ACC112 (cell line): Measurements from ENCODE around the gene CAMKV.
A peak's percentile ranks its signal among the peaks of the same experiment; 100 is the strongest.

ENCODE experiments used
- H2AFZ ChIP-seq: fragments of 200-600 bp; sonication (generic); one replicate; pipeline ENCODE4 v1.6.0; 2017; ENCODE audit warnings: antibody characterized with exemption, low read length; ENCODE audit not compliant: unreplicated experiment
- H3K27ac ChIP-seq: fragments of 200-600 bp; sonication (generic); 2 replicates; pipeline ENCODE4 v1.5.1; 2014; ENCODE audit warnings: low read depth, mild to moderate bottlenecking, antibody characterized with exemption, low read length, moderate library complexity
- H3K27me3 ChIP-seq: fragments of 200-600 bp; sonication (generic); 2 replicates; pipeline ENCODE4 v1.6.1; 2014; ENCODE audit warnings: mild to moderate bottlenecking, antibody characterized with exemption, low read length, moderate library complexity, mixed read lengths; ENCODE audit not compliant: insufficient read depth
- H3K36me3 ChIP-seq: fragments of 200-600 bp; sonication (generic); 2 replicates; pipeline ENCODE4 v1.6.1; 2016; ENCODE audit warnings: mild to moderate bottlenecking, antibody characterized with exemption, low read length, moderate library complexity, mixed read lengths; ENCODE audit not compliant: insufficient read depth
- H3K4me1 ChIP-seq: fragments of 200-600 bp; sonication (generic); one replicate; pipeline ENCODE4 v1.6.1; 2016; ENCODE audit warnings: low read length, mixed read lengths; ENCODE audit not compliant: insufficient read depth, unreplicated experiment, control insufficient read depth
- H3K4me3 ChIP-seq: fragments of 200-600 bp; sonication (generic); 2 replicates; pipeline ENCODE4 v1.5.1; 2014; ENCODE audit warnings: mild to moderate bottlenecking, low read depth, low read length
- H3K79me2 ChIP-seq: fragments of 200-600 bp; sonication (generic); one replicate; pipeline ENCODE4 v1.6.0; 2016; ENCODE audit warnings: low read length; ENCODE audit not compliant: control insufficient read depth, unreplicated experiment, insufficient read depth

Gene CAMKV

GRCh38 chr3:49855662-49856061, 14.0 kb downstream of the CAMKV start:
- Histone ChIP-seq H3K4me3 (peak overlapping the region; percentile 100), H3K36me3 (no peaks in the 10 kb centered on the region), H3K27me3 (peaks cover 5% of the 10 kb centered on the region; the same call in 1 of the 2 replicates), H3K79me2 (peaks cover 13% of the 10 kb centered on the region), H2AFZ (peak overlapping the region; percentile 98), H3K4me1 (peaks cover 10% of the 10 kb centered on the region), H3K27ac (peak overlapping the region; percentile 23; the same call in 1 of the 2 replicates)

DNA sequence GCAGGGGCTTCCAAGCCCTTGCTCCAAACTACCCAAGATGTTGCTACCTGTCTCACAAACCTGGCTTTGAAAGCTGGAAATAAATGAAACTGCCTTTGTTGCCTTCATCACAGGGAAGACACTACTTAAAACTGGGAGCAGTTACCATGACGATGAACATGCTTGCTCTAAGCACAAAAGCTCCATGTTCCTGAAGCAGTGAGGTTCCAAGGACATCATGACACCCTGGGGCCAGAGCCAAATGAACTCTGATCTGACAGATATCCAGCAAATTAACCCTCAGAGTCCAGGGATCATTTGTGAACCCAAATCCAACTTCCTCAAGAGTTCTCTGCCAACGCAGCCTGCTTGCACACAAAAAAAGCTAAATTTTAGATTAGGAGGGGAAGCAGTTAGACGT, 24.0 kb downstream of the CAMKV start:
- Histone ChIP-seq H3K79me2 (no peaks in the 10 kb centered on the region), H3K4me3 (no peak overlapping the region), H2AFZ (no peak overlapping the region), H3K36me3 (no peaks in the 10 kb centered on the region), H3K27me3 (no peaks in the 10 kb centered on the region), H3K4me1 (peaks cover 10% of the 10 kb centered on the region), H3K27ac (no peak overlapping the region)

DNA sequence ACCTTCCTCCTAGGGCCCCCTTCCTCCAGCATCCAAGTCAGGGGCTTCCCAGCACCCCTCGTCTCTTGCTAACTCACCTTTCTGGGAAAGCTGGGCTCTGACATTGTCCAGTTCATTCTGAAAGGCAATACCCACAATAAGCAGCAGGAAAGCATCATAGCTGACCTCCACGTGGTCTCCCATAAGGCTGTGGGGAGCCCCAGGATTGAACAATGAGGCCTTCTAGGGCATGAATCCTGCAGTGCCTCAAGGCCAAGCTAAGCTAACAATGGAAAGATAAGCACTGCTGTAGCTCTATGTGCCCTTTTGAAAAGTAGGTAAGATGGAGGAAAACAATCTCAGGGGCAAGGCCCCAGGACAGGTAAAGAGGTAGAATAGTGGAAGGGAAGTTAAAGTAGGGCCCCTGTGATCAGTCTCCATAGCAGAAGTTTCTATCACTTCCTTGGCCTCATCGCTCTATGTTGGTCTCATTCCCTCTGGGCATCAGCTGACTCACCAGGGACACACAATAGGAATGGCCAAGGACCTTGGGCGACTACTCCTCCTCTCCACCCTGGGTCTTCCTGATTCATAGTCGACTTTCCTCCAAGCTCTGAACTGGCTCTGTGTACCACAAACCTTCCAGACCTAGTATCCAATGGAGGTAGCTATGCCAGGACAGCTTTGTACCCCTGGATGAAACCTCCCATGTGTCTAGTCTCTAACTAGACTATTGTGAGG, 25.1 kb downstream of the CAMKV start:
- Histone ChIP-seq H3K4me1 (peaks cover 12% of the 10 kb centered on the region), H3K4me3 (no peak overlapping the region), H3K36me3 (no peaks in the 10 kb centered on the region), H3K79me2 (no peaks in the 10 kb centered on the region), H2AFZ (no peak overlapping the region), H3K27me3 (no peaks in the 10 kb centered on the region), H3K27ac (no peak overlapping the region)

DNA sequence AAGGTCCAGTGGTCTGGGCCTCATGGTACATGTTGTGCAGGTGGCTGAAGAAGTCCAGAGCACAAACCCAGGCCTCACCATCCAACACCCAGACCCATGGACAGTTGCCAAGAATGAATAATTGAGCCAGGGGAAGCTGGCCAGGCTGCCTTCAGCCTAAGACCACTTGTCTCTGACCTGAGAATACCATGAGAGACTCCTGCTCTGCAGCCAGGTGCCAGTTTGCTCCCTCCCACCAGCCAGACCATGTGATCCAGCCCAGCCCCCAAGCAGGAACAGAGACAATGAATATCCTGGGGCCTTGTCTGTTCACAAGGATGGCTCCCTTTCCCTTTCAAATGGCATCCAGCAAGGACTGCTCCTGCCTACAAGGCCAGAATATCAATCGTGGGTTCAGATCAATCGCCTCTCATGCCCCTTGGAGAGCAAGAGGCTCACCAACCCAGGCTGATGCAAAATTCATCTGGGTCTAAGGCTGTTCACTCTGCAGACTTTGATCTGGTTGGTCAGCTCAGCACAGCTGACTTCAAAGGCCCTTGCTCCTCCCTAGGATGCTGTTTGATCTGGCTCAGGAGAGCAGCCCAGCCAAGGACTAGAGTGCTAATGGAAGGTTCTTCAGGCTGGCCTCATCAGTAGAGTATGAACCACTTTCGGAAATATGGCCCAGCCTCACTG, 26.7 kb downstream of the CAMKV start:
- H3K27ac ChIP-seq, result no peak overlapping the region
- no peaks in the 10 kb centered on the region for H3K36me3 ChIP-seq
- no peaks in the 10 kb centered on the region for H3K27me3 ChIP-seq

GRCh38 chr3:49841806-49842205, 27.9 kb downstream of the CAMKV start:
- H3K79me2 ChIP-seq, result no peaks in the 10 kb centered on the region
- no peak overlapping the region for H3K4me3 ChIP-seq
- H3K27ac ChIP-seq, result no peak overlapping the region
- H3K27me3 ChIP-seq, result no peaks in the 10 kb centered on the region
- no peak overlapping the region for H2AFZ ChIP-seq
- peaks cover 15% of the 10 kb centered on the region for H3K4me1 ChIP-seq
- no peaks in the 10 kb centered on the region for H3K36me3 ChIP-seq

More for the DNA sequence above, 26.7 kb downstream of the CAMKV start:
- peaks cover 15% of the 10 kb centered on the region for H3K4me1 ChIP-seq
- H3K4me3 ChIP-seq, result no peak overlapping the region
- no peak overlapping the region for H2AFZ ChIP-seq
- no peaks in the 10 kb centered on the region for H3K79me2 ChIP-seq

DNA sequence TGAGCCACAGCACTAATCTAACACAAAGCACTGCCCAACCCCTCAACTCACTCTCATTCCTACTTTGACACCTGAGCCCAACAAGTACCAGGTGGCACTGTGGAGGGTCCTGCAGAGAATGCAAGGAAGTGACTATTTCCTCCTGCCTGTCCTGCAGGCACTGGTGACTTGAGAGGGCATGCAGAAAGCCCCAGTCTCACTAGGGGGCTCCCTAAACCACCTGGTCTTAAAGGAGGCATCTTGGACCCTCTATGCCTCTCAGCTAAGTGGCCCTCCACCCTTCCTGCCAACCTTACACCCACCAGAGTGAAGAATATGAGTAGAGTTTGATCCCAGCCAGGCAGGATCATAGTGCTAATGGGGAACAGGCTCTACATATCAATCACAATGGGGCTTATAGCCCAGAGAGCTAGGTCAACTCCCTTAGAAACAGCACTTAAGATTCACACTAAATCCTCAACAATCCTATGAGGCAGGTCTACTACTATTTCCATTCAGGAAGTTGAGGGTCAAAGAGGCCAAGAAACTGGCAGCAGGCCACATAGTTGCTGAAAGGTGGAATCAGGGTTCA, 28.5 kb downstream of the CAMKV start:
- Histone ChIP-seq H3K4me1 (peaks cover 15% of the 10 kb centered on the region), H3K27ac (no peak overlapping the region), H3K27me3 (no peaks in the 10 kb centered on the region), H3K36me3 (no peaks in the 10 kb centered on the region), H3K4me3 (no peak overlapping the region), H2AFZ (no peak overlapping the region), H3K79me2 (no peaks in the 10 kb centered on the region)

DNA sequence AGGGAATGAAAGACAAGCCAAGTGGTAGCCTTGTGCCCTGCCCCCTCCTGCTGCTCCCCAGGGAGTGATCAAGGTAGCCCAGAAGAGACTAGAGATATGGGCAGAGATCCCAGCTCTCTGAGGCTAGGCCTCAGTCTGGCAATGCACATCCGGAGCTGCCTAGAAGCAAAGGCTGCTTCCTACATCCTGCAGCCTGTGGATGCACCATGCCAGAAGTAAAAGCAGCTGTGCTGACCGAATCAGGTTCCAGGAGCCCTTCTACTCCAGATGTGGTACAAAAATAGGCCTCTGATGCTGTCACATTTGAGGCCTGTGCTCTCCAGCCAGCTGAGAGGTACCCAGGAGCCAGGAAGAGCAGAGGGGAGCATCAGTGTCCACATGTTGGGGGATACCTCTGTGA, 29.3 kb downstream of the CAMKV start:
- Histone ChIP-seq H3K79me2 (no peaks in the 10 kb centered on the region), H3K4me3 (no peak overlapping the region), H3K27ac (no peak overlapping the region), H3K36me3 (no peaks in the 10 kb centered on the region), H3K4me1 (peaks cover 15% of the 10 kb centered on the region), H3K27me3 (no peaks in the 10 kb centered on the region), H2AFZ (no peak overlapping the region)

- Histone ChIP-seq H2AFZ (no peak overlapping the region), H3K27me3 (no peaks in the 10 kb centered on the region), H3K4me3 (no peak overlapping the region), H3K36me3 (no peaks in the 10 kb centered on the region), H3K27ac (no peak overlapping the region), H3K79me2 (no peaks in the 10 kb centered on the region), H3K4me1 (peaks cover 15% of the 10 kb centered on the region)
These were observed 30.4 kb downstream of the CAMKV start for GRCh38 chr3:49839193-49839809.

DNA sequence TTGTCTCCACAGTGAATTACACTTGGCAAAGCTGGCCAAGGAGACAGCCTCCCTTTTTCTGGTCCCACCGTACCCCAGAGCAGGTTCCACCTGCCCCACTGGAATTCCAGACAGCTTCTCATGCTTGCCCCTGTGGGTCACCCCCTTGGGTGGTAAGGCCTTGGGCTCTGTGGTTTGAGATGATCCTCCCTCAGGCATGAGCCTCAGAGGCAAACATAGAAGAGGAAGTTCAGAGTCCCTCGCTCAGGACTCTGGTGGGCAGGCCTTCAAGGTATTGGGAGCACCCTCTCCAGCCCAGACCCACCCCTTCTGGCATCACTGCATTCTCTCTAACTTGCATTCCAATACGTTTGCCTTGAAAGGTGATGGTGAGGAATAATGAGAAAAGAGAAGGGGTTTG, 38.4 kb downstream of the CAMKV start:
- Histone ChIP-seq H3K79me2 (no peaks in the 10 kb centered on the region), H3K4me1 (no peaks in the 10 kb centered on the region), H2AFZ (no peak overlapping the region), H3K27ac (no peak overlapping the region), H3K27me3 (no peaks in the 10 kb centered on the region), H3K36me3 (no peaks in the 10 kb centered on the region), H3K4me3 (no peak overlapping the region)

DNA sequence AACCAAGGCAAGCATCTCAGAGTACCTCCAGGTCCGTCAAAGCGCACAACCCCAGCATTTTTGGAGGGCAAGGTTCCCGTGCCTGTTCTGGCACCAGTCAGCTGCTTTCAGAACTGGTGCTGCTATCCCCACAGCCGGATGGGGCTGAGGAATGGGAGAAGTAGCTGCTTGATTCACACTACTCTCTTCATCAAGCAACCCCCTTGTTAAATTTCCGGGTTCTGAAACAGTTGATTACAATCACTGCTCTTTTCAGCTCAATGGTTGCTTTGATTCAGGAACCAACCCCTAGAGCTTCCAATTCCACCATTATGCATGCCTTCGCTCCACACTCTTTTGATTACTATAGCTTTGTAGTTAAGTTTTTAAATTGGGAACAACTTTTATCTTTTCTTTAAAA, 43.7 kb downstream of the CAMKV start:
- H3K4me3 ChIP-seq, result no peak overlapping the region
- H3K4me1 ChIP-seq, result no peaks in the 10 kb centered on the region
- no peaks in the 10 kb centered on the region for H3K27me3 ChIP-seq
- no peaks in the 10 kb centered on the region for H3K36me3 ChIP-seq
- H2AFZ ChIP-seq, result no peak overlapping the region
- H3K79me2 ChIP-seq, result no peaks in the 10 kb centered on the region
- H3K27ac ChIP-seq, result no peak overlapping the region
